Lower leg skin (tissue), 4 donors: ENCODE results near the gene DPYSL5. TPM values are rescaled to one million over a fixed set of nuclear protein-coding genes. Genes with fewer than 3 reads are reported as not detected.

Experiments
- DNase-seq, 2 donors: peaks; one replicate each; pipeline ENCODE4 v3.0.0-alpha.2; 2019; ENCODE audit warnings: low spot score in 2 of 2
- H3K4me3 ChIP-seq: fragments of 200-600 bp; sonication (generic); 2 replicates; pipeline ENCODE4 v1.5.1; 2017; ENCODE audit warnings: mild to moderate bottlenecking, low read depth; ENCODE audit not compliant: poor library complexity, severe bottlenecking
- CTCF ChIP-seq, 3 donors: fragments of 450-650 bp; IDR thresholded peaks; one replicate each; pipeline ENCODE4 v1.5.1; 2016; ENCODE audit warnings: antibody characterized with exemption in 3 of 3, mild to moderate bottlenecking in 3 of 3, moderate library complexity in 2 of 3
- POLR2A ChIP-seq, 2 donors: fragments of 450-650 bp; IDR thresholded peaks; one replicate each; pipeline ENCODE4 v1.6.1; 2016 to 2017; ENCODE audit warnings: antibody characterized with exemption in 2 of 2, mild to moderate bottlenecking in 1 of 2, moderate library complexity in 1 of 2
- WGBS, 2 donors: methylation state at CpG; one replicate each; pipeline ENCODE4 v1.1.5; 2018; 5-methylcytosine and 5-hydroxymethylcytosine counted together
- intact Hi-C: fragments of 100-400 bp; cut with DNase I; formaldehyde crosslinking; loops from one replicate; pipeline ENCODE4 v1.15.0; 2023; ENCODE audit warnings: low total_unique reads
- total RNA-seq, 4 donors: library from RNA; depleted of rRNA; stranded (reverse); fragments of >200 nt; gene quantifications; one replicate each; pipeline ENCODE4 v1.1.0, GENCODE V29; 2016

Gene DPYSL5
- total RNA-seq, 4 donors from 2014 or later = not detected

- no peak overlapping the region for H3K4me3 ChIP-seq
- WGBS, 2 donors = 92 to 93% methylated on average over 4 of the region's 4 CpGs
- intact Hi-C loops = no loop called here
- DNase-seq = peak in 1 of 2 donors; percentile 42
- TF ChIP-seq CTCF (IDR thresholded peaks at IDR 0.05) (no peak), POLR2A (IDR thresholded peaks at IDR 0.05) (no peak)
These were observed 137.9 kb downstream of the DPYSL5 start for GRCh38 chr2:26985807-26986206.

GRCh38 chr2:26986576-26986975 lies 138.6 kb downstream of the DPYSL5 start:
- intact Hi-C loops = no loop called here
- WGBS, 2 donors = 79 to 81% methylated on average over 5 of the region's 5 CpGs
- no peak for TF ChIP-seq POLR2A (IDR thresholded peaks at IDR 0.05)
- TF ChIP-seq CTCF (IDR thresholded peaks at IDR 0.05) = no peak

GRCh38 chr2:26988058-26988860 lies 140.3 kb downstream of the DPYSL5 start:
- DNase-seq = peak in 1 of 2 donors; percentile 39
- WGBS, 2 donors = 84 to 86% methylated on average over 4 of the region's 4 CpGs
- TF ChIP-seq POLR2A (IDR thresholded peaks at IDR 0.05) = no peak
- no peak for TF ChIP-seq CTCF (IDR thresholded peaks at IDR 0.05)
- no peak overlapping the region for H3K4me3 ChIP-seq
- intact Hi-C loops = no loop called here

More at GRCh38 chr2:26986576-26986975, 138.6 kb downstream of the DPYSL5 start:
- no peak overlapping the region for H3K4me3 ChIP-seq
- peak in 1 of 2 donors; percentile 7 for DNase-seq

GRCh38 chr2:26989156-26989555 lies 141.2 kb downstream of the DPYSL5 start:
- TF ChIP-seq POLR2A (IDR thresholded peaks at IDR 0.05) (no peak), CTCF (IDR thresholded peaks at IDR 0.05) (no peak)
- H3K4me3 ChIP-seq = no peak overlapping the region
- 71 to 84% methylated on average over 8 of the region's 8 CpGs for WGBS, 2 donors
- DNase-seq = peak in 1 of 2 donors; percentile 39
- intact Hi-C loops = no loop called here

GRCh38 chr2:26991717-26992116 lies 143.8 kb downstream of the DPYSL5 start:
- no peak overlapping the region for H3K4me3 ChIP-seq
- DNase-seq = peak in 1 of 2 donors; percentile 6
- 75 to 83% methylated on average over 5 of the region's 5 CpGs for WGBS, 2 donors
- TF ChIP-seq CTCF (IDR thresholded peaks at IDR 0.05) (no peak), POLR2A (IDR thresholded peaks at IDR 0.05) (no peak)
- intact Hi-C loops = no loop called here
